Measurements from ENCODE around the gene METTL13. TPM values are rescaled to one million over a fixed set of nuclear protein-coding genes. Genes with fewer than 3 reads are reported as not detected.
A peak's percentile ranks its signal among the peaks of the same experiment; 100 is the strongest.

METTL13 gene
- total and polyA plus RNA-seq, 9 of the 15 experiments (the other 6 are each of a cell fraction or from before 2014, with no cell fraction given): 18.9 to 78.9 (median 54.9) TPM

GRCh38 chr1:171780583-171781175 lies 781 bp upstream of the METTL13 start (continued):
- TF ChIP-seq ZBTB26 (CRISPR knock-in tag; IDR thresholded peaks at IDR 0.05) (no peak), DPF2 (IDR thresholded peaks at IDR 0.05) (peak; percentile 65), TRIM28 (IDR thresholded peaks at IDR 0.05) (peak; percentile 34; the same call in 1 of the 2 replicates), ETV6 (IDR thresholded peaks at IDR 0.05; ENCODE audit: borderline replicate concordance in 1 of 2, low read depth in 2 of 2, low read length in 1 of 2) (0 out of 4 replicates have a peak, but pooled peaks of 1 of the 2 experiments have one; percentile 40), ETV6 (CRISPR knock-in tag; IDR thresholded peaks at IDR 0.05; ENCODE audit: borderline replicate concordance) (no peak), HOXB6 (CRISPR knock-in tag; IDR thresholded peaks at IDR 0.05; ENCODE audit: borderline replicate concordance) (peak; percentile 58; the same call in 1 of the 2 replicates), ZBTB2 (IDR thresholded peaks at IDR 0.05) (peak; percentile 54; the same call in 1 of the 2 replicates), PHF8 (IDR thresholded peaks at IDR 0.05; ENCODE audit: borderline replicate concordance, low read length) (peak; percentile 47; the same call in 1 of the 2 replicates), TFAP4 (CRISPR knock-in tag; IDR thresholded peaks at IDR 0.05; ENCODE audit: borderline replicate concordance) (no peak), JUND (IDR thresholded peaks at IDR 0.05; ENCODE audit: borderline replicate concordance, low read depth, low read length) (no peak), JUND (tag; IDR thresholded peaks at IDR 0.05; ENCODE audit: borderline replicate concordance, low read depth, low read length) (no peak), ZNF592 (IDR thresholded peaks at IDR 0.05) (peak; percentile 85), HDAC2 (IDR thresholded peaks at IDR 0.05) (peak; percentile 48), ARNT (IDR thresholded peaks at IDR 0.05) (peak; percentile 53 to 86; a peak in 2 of 4 replicates), SMARCA5 (IDR thresholded peaks at IDR 0.05) (peak; percentile 56; the same call in 1 of the 2 replicates), RBM25 (IDR thresholded peaks at IDR 0.05; ENCODE audit: low read depth, low read length, severe bottlenecking) (peak; percentile 22), NCOA2 (IDR thresholded peaks at IDR 0.05; ENCODE audit: partially characterized antibody in 2 of 2) (no peak), TCF15 (CRISPR knock-in tag; IDR thresholded peaks at IDR 0.05) (no peak), TEAD2 (tag; IDR thresholded peaks at IDR 0.05) (0 out of 2 replicates have a peak, but pooled peaks have one; percentile 20), NFRKB (IDR thresholded peaks at IDR 0.05; ENCODE audit: low read depth) (peak; percentile 82; the same call in 1 of the 2 replicates), ZNF24 (IDR thresholded peaks at IDR 0.05) (0 out of 2 replicates have a peak, but pooled peaks have one; percentile 7)
